ENCODE measurements around the gene ZFP28.
A peak's percentile ranks its signal among the peaks of the same experiment; 100 is the strongest.

The ZFP28 gene

GRCh38 chr19:56538761-56539263, at the start of gene ZFP28:
Gene ZFP28, plus strand, starts transcription at chr19:56538948. Its CDS starts 71 bp downstream, at chr19:56539019.
- DNase-seq, result no peak

DNA sequence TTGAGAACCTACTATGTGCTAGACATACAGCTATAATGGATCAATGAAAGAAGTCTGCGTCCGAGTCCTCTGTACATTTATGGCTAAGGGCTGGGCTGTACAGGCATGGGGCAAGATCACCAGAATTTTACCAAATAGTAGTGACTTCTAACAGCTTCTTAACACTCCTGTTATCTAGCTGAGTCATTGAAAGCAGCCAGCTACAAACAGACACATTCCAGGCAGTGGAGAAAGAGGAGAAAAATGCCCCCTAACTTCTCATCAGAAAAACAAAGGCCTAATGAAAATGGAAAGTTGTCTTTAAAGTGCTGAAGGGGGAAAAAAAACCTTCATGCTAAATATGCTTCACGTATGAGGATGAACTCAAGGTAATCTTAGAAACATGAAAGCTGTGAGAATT, 47.3 kb upstream of the ZFP28 start:
- no peak for DNase-seq

- no peak for DNase-seq
These were observed 34.2 kb upstream of the ZFP28 start for GRCh38 chr19:56504581-56504980.

- DNase-seq, result peak; percentile 95 to 96
These were observed 31.1 kb upstream of the ZFP28 start, which contains the start of gene ZNF471 for GRCh38 chr19:56507446-56508289. Gene ZNF471, plus strand, starts transcription at chr19:56507855. Its CDS starts 3,717 bp downstream, at chr19:56511572.

GRCh38 chr19:56508290-56508778, 30.4 kb upstream of the ZFP28 start:
- no peak for DNase-seq

DNA sequence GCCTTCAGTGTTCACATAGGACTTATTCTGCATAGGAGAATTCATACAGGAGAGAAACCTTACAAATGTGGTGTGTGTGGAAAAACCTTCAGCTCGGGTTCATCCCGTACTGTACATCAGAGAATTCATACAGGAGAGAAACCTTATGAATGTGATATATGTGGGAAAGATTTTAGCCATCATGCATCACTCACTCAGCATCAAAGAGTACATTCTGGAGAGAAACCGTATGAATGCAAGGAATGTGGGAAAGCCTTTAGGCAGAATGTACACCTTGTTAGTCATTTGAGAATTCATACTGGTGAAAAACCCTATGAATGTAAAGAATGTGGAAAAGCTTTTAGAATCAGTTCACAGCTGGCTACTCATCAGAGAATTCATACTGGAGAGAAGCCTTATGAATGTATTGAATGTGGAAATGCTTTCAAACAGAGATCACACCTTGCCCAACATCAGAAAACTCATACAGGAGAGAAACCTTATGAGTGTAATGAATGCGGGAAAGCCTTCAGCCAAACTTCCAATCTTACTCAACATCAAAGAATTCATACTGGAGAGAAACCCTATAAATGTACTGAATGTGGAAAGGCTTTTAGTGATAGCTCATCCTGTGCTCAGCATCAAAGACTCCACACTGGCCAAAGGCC, 13.4 kb upstream of the ZFP28 start:
- no peak for DNase-seq

DNA sequence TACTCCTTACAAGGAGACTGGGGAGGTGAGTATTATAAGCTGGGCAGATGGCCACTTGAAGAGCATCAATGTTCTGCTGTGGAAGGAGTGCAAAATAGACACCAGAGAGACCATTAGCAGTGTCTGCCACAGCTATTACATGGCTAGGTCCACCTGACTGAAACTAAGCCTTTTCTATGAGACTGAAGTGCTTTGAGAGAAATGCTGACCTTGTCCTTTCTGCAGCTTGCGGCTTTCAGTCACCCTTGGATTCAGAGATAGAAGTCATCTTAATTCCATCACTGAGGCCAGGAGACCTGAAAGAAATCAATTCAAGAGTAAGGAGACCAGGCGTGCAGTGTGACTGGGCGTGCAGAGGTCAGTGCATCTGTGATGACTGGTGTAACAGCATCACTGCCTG, 1.3 kb upstream of the ZFP28 start:
- DNase-seq, result no peak

- peak; percentile 84 to 87 for DNase-seq
These were observed 441 bp upstream of the ZFP28 start for GRCh38 chr19:56538254-56538760.

DNA sequence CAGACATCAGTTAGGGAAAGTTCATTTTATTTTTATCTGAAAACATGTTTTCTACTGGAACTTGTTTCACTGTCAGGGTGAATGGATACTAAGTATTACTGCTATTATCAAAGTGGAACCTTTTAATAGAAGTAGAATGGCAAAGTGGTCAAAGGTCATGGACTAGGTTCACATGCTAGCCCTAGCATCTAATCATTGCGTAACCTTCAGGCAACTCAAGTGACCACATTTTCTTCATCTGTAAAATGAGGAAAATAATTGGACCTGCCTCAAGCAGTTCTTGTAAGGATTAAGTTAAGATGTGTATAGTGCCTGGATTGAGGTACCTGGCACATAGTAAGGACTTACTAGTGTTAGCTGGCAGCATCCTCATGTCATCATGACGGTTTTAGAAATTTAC, 5.0 kb downstream of the ZFP28 start:
- no peak for DNase-seq

GRCh38 chr19:56547535-56547934, 8.8 kb downstream of the ZFP28 start:
- no peak for DNase-seq

DNA sequence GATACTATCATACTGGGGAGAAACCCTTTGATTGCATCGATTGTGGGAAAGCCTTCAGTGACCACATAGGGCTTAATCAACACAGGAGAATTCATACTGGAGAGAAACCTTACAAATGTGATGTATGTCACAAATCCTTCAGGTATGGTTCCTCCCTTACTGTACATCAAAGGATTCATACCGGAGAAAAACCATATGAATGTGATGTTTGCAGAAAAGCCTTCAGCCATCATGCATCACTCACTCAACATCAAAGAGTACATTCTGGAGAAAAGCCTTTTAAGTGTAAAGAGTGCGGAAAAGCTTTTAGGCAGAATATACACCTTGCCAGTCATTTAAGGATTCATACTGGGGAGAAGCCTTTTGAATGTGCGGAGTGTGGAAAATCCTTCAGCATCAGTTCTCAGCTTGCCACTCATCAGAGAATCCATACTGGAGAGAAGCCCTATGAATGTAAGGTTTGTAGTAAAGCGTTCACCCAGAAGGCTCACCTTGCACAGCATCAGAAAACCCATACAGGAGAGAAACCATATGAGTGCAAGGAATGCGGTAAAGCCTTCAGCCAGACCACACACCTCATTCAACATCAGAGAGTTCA, 15.6 kb downstream of the ZFP28 start:
- no peak for DNase-seq

GRCh38 chr19:56562766-56563165, 24.0 kb downstream of the ZFP28 start:
- no peak for DNase-seq

DNA sequence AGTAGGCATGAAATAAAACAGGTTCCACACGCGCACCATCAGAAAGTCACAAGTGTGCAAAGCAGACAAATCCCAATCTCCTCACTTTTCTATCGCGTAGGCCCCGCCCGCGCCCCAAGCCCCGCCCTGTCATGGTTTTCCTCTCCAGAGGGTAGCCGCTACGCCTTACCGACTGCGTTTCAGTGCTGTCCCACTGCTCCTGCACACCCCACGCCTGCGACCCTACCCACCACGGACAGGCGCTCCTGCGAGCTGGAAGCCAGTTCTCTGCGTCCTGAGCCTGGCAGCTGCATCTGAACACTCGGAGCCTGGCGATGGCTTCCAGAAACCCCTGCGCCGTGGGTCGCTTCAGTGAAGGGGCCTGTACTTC, 28.1 kb downstream of the ZFP28 start:
- peak; percentile 9 to 48 for DNase-seq

- peak; percentile 87 to 93 for DNase-seq
These were observed 28.7 kb downstream of the ZFP28 start, which contains the start of gene ZNF470 for GRCh38 chr19:56567274-56568120. Gene ZNF470, plus strand, starts transcription at chr19:56567468. Its CDS starts 2,844 bp downstream, at chr19:56570312.

DNA sequence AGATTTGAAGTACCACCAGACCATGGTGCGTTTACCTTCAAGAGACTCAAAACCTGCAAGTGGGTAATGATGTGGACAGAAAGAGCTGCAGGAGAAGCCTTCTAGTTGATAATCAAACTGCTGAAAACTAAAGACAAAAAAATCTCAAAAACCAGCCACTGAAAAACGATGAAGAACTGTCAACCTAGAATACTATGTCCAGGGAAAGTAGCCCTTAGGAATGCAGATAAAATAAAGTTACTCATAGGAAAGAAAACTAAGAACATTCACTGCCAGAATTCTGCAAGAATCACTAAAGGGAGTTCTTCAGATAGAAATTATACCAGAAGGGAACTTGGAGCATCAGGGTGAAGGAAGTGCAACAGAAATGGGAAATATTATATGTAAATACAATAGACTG, 33.8 kb downstream of the ZFP28 start:
- DNase-seq, result no peak

DNA sequence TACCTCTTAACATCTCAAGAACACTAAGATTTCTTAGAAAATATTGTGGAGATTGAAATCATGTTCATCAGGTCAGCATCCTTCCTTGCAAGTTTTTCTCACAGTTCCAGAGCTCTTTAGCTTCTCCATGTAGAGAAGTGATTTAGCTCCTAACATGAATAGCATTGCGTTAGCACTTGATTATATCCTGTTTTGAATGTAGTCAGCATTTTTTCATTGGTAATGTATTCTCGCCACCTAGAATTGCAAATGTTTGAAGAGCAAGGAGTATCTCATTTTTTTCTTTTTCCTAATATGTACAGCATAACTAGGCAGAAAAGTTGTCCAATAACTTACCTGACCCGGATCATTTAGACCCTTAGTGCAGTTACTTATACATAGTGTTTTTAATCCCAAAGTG, 35.2 kb downstream of the ZFP28 start:
- DNase-seq, result no peak

DNA sequence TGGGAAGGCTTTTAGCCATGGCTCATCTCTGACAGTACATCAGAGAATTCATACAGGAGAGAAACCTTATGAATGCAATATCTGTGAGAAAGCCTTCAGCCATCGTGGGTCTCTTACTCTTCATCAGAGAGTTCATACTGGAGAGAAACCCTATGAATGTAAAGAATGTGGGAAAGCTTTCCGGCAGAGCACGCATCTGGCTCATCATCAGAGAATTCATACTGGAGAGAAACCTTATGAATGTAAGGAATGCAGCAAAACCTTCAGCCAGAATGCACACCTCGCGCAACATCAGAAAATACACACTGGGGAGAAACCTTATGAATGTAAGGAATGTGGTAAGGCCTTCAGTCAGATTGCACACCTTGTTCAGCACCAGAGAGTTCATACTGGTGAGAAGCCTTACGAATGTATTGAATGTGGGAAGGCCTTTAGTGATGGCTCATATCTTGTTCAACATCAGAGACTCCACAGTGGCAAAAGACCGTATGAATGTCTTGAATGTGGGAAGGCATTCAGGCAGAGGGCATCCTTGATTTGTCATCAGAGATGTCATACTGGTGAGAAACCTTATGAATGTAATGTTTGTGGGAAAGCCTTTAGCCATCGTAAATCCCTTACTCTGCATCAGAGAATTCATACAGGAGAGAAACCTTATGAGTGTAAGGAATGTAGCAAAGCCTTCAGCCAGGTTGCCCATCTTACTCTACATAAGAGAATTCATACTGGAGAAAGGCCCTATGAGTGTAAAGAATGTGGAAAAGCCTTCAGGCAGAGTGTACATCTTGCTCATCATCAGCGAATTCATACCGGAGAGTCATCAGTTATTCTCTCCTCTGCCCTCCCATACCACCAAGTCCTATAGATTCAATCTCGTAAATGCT, 39.2 kb downstream of the ZFP28 start:
- no peak for DNase-seq

GRCh38 chr19:56594446-56594782, 55.7 kb downstream of the ZFP28 start:
- DNase-seq, result no peak

DNA sequence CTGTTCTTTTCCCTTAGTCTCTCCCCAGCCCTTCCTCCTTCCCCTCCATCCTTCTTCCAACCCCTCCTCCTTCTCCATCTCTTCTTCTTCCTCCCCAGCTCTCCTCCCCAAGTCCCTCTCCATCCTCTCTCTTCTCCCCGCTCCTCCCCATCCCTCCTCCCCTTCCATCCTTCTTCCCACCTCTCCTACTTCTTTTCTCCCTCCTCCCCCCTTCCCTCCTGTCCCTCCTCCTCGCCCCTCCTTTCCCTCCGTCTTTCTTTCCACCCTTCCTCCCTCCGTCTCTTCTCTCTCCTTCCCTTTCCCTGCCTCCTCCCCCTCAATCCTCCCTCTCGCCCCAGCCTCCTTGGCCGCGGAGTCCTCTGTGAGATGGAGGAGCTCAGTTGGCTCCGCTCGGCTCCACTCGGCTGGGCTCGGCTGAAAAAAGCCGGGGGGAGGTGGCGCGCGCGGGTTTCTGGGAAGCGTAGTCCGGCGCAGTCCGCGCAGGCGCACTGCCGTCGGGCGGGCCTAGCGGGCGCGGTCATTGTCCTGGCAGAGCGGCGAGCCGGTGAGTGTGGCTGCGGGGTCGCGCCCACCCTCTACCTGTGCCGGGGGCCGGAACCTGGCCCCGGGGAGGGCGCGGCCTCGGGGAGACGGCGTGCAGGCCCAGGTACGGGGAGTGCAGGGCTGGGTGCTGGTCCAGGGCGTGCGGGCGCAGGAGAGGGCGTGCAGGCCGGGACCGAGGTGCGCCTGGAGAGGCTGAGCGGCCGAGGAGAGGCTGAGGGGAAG, 56.2 kb downstream of the ZFP28 start, which contains the start of gene ZNF71:
TSS of gene ZNF71 (plus strand) at position 520 of the 765 bp plus-strand sequence. CDS start 6,257 bp downstream, outside the sequence.
- DNase-seq, result peak; percentile 76 to 90

GRCh38 chr19:56595548-56595899, 56.8 kb downstream of the ZFP28 start:
- DNase-seq, result no peak
